Measurements from ENCODE around the gene NEK3.
A peak's percentile ranks its signal among the peaks of the same experiment; 100 is the strongest.

The NEK3 gene

DNA sequence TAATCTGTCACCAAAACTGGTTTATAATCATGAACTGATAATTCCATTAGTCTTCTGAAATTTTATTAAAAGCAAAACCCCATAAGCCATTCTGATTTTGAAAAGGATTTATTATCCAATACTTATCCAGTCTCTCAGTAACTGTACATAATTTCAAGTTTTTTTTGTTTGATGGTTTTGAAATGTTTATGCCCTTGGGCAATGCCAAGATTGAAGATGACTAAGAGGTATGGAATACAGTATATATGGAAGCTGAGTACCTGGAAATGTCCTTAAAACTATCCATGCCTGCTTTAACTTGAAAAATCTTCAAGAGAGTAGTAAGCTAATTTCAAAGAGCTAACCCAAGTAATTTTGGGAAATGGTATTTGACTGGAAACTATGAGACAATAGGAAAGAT lies 28.8 kb downstream of the NEK3 start:
- Histone ChIP-seq H3K9me3 (ENCODE audit: insufficient read depth, low read length, severe bottlenecking) (no peaks in the 10 kb centered on the region), H3K36me3 (ENCODE audit: insufficient read depth, low read length) (no peaks in the 10 kb centered on the region), H3K4me1 (ENCODE audit: insufficient read depth, low read length) (peaks cover 18% of the 10 kb centered on the region), H3K9ac (ENCODE audit: low read depth, low read length) (no peak overlapping the region), H4K20me1 (ENCODE audit: insufficient read depth, low read length) (peaks cover 3% of the 10 kb centered on the region; the same call in 1 of the 2 replicates), H3K27ac (ENCODE audit: low read length) (no peak overlapping the region), H3K27me3 (ENCODE audit: insufficient read depth, low read length, poor library complexity) (peaks cover 72% of the 10 kb centered on the region), H2AFZ (ENCODE audit: low read depth, low read length) (no peak overlapping the region), H3K4me2 (ENCODE audit: insufficient read depth, low read length) (no peak overlapping the region), H3K4me3 (ENCODE audit: low read depth in 1 of 2, low read length in 2 of 2) (no peak overlapping the region), H3K79me2 (ENCODE audit: insufficient read depth, low read length) (no peaks in the 10 kb centered on the region)
- no peak for ATAC-seq (ENCODE audit: insufficient read depth, low read depth)
- no peak for DNase-seq
- TF ChIP-seq EZH2 (IDR thresholded peaks at IDR 0.05; ENCODE audit: borderline replicate concordance, low read depth, low read length, severe bottlenecking): no peak
- TF ChIP-seq, protein P1, sequence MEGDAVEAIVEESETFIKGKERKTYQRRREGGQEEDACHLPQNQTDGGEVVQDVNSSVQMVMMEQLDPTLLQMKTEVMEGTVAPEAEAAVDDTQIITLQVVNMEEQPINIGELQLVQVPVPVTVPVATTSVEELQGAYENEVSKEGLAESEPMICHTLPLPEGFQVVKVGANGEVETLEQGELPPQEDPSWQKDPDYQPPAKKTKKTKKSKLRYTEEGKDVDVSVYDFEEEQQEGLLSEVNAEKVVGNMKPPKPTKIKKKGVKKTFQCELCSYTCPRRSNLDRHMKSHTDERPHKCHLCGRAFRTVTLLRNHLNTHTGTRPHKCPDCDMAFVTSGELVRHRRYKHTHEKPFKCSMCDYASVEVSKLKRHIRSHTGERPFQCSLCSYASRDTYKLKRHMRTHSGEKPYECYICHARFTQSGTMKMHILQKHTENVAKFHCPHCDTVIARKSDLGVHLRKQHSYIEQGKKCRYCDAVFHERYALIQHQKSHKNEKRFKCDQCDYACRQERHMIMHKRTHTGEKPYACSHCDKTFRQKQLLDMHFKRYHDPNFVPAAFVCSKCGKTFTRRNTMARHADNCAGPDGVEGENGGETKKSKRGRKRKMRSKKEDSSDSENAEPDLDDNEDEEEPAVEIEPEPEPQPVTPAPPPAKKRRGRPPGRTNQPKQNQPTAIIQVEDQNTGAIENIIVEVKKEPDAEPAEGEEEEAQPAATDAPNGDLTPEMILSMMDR (IDR thresholded peaks at IDR 0.05; ENCODE audit: borderline replicate concordance, extremely low read depth, low read length, poor library complexity, severe bottlenecking): no peak

DNA sequence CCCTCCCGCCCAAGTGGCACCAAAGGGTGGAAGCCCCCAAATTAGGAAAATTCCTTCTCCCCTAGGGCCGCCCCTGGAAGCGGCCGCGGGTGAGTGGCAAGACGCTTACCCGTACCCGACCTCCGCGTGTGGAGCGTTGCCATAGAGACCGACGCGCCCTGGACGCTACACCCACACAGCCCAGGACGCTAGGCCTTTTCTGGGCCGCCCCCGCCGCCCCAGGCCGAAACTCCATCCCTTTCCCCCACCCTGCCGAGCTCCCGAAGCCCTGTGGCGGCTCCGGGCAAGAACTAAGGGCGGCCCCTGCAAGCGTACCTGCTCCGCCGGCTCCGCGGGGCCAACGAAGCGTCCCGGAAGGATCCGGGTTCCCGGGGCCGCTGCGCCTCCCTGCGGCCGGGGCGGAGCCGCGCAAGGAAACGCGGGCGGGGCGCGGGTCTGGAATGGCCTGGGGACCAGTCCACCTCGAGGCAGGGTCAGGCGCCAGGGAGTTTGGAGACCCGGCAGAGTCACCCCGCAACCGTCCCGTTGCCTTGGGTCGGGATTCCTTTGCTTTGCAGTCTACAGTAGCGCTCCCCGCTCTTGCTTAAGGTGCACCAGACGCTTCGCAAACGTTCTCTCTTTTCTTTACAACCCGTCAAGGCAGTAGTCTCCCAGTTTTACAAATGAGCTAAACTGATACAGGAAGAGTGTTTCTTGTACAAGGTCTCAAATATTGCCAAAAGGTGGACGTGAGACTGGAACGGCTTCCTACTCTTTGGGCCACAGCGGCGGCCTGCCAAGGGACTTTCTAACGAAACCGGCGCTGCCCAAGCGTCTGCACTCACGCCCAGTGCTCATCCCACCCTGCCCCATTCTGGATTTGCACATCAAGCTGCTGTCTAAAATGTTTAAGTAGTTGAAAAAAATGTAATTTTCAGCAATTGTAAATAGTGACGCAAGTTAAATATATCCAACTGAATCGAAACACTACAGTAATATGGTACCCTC lies 30.4 kb downstream of the NEK3 start, which contains the start of gene NEK5:
Gene NEK5, minus strand, starts transcription at position 360 of the 987 bp plus-strand sequence. CDS start 1,591 bp downstream, outside the sequence.
- H3K36me3 ChIP-seq (ENCODE audit: insufficient read depth, low read length): no peaks in the 10 kb centered on the region
- peak within 1 kb of the TSS; percentile 60 for H3K4me2 ChIP-seq (ENCODE audit: insufficient read depth, low read length)
- peak; percentile 88 for TF ChIP-seq EZH2 (IDR thresholded peaks at IDR 0.05; ENCODE audit: borderline replicate concordance, low read depth, low read length, severe bottlenecking)
- TF ChIP-seq, protein P1 (IDR thresholded peaks at IDR 0.05; ENCODE audit: borderline replicate concordance, extremely low read depth, low read length, poor library complexity, severe bottlenecking): peak; percentile 53
- H3K79me2 ChIP-seq (ENCODE audit: insufficient read depth, low read length): no peaks in the 10 kb centered on the region
- H3K4me3 ChIP-seq (ENCODE audit: low read depth in 1 of 2, low read length in 2 of 2): peak within 1 kb of the TSS in 1 of 2 experiments; percentile 44; a peak in 2 of 4 replicates
- H3K27me3 ChIP-seq (ENCODE audit: insufficient read depth, low read length, poor library complexity): peaks cover 70% of the 10 kb centered on the region
- ATAC-seq (ENCODE audit: insufficient read depth, low read depth): peak; percentile 80
- H3K9me3 ChIP-seq (ENCODE audit: insufficient read depth, low read length, severe bottlenecking): no peaks in the 10 kb centered on the region
- peak within 1 kb of the TSS; percentile 64; the same call in 1 of the 2 replicates for H2AFZ ChIP-seq (ENCODE audit: low read depth, low read length)
- peaks cover 18% of the 10 kb centered on the region for H3K4me1 ChIP-seq (ENCODE audit: insufficient read depth, low read length)
- peaks cover 3% of the 10 kb centered on the region; the same call in 1 of the 2 replicates for H4K20me1 ChIP-seq (ENCODE audit: insufficient read depth, low read length)
- H3K9ac ChIP-seq (ENCODE audit: low read depth, low read length): no peak within 1 kb of the TSS
- no peak within 1 kb of the TSS for H3K27ac ChIP-seq (ENCODE audit: low read length)
- DNase-seq: peak; percentile 35

DNA sequence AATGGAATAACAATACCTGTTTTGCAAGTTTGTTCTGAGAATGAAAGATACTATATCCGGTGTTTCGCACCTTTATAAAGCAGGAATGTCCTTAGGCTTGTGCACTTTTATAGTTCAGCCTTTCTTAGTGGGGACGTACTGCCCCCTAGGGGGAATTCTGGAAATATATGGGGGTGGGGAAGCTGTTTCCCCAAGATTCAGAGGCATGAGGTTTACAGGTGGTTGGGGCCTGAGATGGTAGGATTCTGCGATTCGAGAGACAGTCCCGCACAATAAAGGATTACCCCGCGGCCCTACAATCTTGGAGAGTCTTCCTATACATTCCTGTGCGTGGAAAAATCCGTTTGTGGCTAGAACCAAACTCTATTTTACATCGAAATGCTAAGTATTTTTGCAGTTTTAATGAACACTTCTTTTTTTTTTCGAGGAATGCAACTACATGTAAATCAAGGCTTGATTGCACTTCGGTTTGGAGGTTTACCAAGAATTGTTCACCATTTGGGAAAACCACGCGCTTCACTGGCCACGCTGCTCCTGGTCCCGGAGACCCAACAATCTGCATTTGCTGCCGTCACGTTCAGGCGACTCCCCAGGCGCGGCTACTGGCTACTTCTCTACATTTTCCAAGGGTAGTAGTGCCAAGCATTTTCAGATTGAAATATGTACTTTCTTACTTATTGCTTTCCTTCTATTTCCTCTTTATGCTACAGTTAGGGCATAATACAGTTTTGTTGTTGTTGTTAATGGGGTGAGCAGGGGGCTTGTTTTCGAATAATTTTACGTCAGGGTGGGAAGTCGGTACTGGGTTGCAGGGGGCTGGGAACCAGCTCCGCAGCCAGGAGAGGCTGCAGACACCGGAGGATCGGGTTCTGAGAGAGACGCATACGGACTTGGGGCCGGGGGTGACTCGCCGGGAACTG lies 31.4 kb downstream of the NEK3 start:
- peak overlapping the region; percentile 60 for H3K4me2 ChIP-seq (ENCODE audit: insufficient read depth, low read length)
- DNase-seq (peak; percentile 64), ATAC-seq (ENCODE audit: insufficient read depth, low read depth) (peak; percentile 82)
- no peaks in the 10 kb centered on the region for H3K79me2 ChIP-seq (ENCODE audit: insufficient read depth, low read length)
- H3K9me3 ChIP-seq (ENCODE audit: insufficient read depth, low read length, severe bottlenecking): no peaks in the 10 kb centered on the region
- peaks cover 3% of the 10 kb centered on the region; the same call in 1 of the 2 replicates for H4K20me1 ChIP-seq (ENCODE audit: insufficient read depth, low read length)
- H3K36me3 ChIP-seq (ENCODE audit: insufficient read depth, low read length): no peaks in the 10 kb centered on the region
- H3K9ac ChIP-seq (ENCODE audit: low read depth, low read length): no peak overlapping the region
- 0 out of 2 replicates have a peak overlapping the region, but pooled peaks have one; percentile 14 for H2AFZ ChIP-seq (ENCODE audit: low read depth, low read length)
- H3K4me3 ChIP-seq (ENCODE audit: low read depth in 1 of 2, low read length in 2 of 2): peak overlapping the region in 1 of 2 experiments; percentile 44; a peak in 2 of 4 replicates
- TF ChIP-seq, protein P1 (IDR thresholded peaks at IDR 0.05; ENCODE audit: borderline replicate concordance, extremely low read depth, low read length, poor library complexity, severe bottlenecking): peak; percentile 83
- no peak for TF ChIP-seq EZH2 (IDR thresholded peaks at IDR 0.05; ENCODE audit: borderline replicate concordance, low read depth, low read length, severe bottlenecking)
- no peak overlapping the region for H3K27ac ChIP-seq (ENCODE audit: low read length)
- peaks cover 69% of the 10 kb centered on the region for H3K27me3 ChIP-seq (ENCODE audit: insufficient read depth, low read length, poor library complexity)
- H3K4me1 ChIP-seq (ENCODE audit: insufficient read depth, low read length): peaks cover 18% of the 10 kb centered on the region

Data from DND-41 (cell line).